CD14-positive monocyte (primary cell): Measurements from ENCODE around the gene FBXL15. TPM values are rescaled to one million over a fixed set of nuclear protein-coding genes. Genes with fewer than 3 reads are reported as not detected.

Experiments
- DNase-seq, 3 donors: peaks; one replicate each; pipeline ENCODE4 v3.0.0-alpha.2; 2011 to 2022
- H2AFZ ChIP-seq: 2 replicates; pipeline ENCODE4 v1.6.0; 2012; ENCODE audit warnings: mild to moderate bottlenecking, low read depth, low read length, inconsistent platforms; ENCODE audit not compliant: insufficient read depth, poor library complexity, severe bottlenecking
- H3K27ac ChIP-seq, 2 donors: 1 replicate in 1 of 2; 2 replicates in 1 of 2; pipeline ENCODE4 v1.5.1; 2012 to 2013; ENCODE audit warnings: low read length in 2 of 2, control low read depth in 1 of 2, inconsistent platforms in 1 of 2, low read depth in 1 of 2, mild to moderate bottlenecking in 1 of 2
- H3K27me3 ChIP-seq, 2 donors: one replicate each; pipeline versions ENCODE4 v1.6.0 to v1.6.1; 2011 to 2013; ENCODE audit warnings: low read length in 2 of 2; ENCODE audit not compliant: control insufficient read depth in 2 of 2, insufficient read depth in 2 of 2
- H3K36me3 ChIP-seq, 2 donors: replicated peaks in 1 of 2; 1 replicate in 1 of 2; 2 replicates in 1 of 2; pipeline versions ENCODE4 v1.5.1 to v1.6.1; 2012 to 2013; ENCODE audit warnings: low read length in 2 of 2, control low read depth in 1 of 2, inconsistent platforms in 1 of 2, mild to moderate bottlenecking in 1 of 2; ENCODE audit not compliant: insufficient read depth in 2 of 2, control insufficient read depth in 1 of 2
- H3K4me1 ChIP-seq, 2 donors: 1 replicate in 1 of 2; 2 replicates in 1 of 2; pipeline versions ENCODE4 v1.5.1 to v1.6.1; 2012 to 2013; ENCODE audit warnings: low read length in 2 of 2, control low read depth in 1 of 2, inconsistent platforms in 1 of 2, mild to moderate bottlenecking in 1 of 2, moderate library complexity in 1 of 2; ENCODE audit not compliant: insufficient read depth in 2 of 2, control insufficient read depth in 1 of 2
- H3K4me2 ChIP-seq: replicated peaks from 2 replicates; pipeline ENCODE3; 2012; ENCODE audit warnings: low read length, moderate library complexity, mild to moderate bottlenecking; ENCODE audit not compliant: poor library complexity, severe bottlenecking; ENCODE audit errors: extremely low read depth
- H3K4me3 ChIP-seq, 3 experiments: fragments of 200-600 bp in 1 of 3; sonication (generic) in 1 of 3; replicated peaks in 1 of 3; 1 replicate in 2 of 3; 2 replicates in 1 of 3; pipeline ENCODE4 v1.5.1; 2011 to 2013; ENCODE audit warnings: low read length in 3 of 3, mild to moderate bottlenecking in 3 of 3, control low read depth in 2 of 3, low read depth in 2 of 3, inconsistent platforms in 1 of 3, moderate library complexity in 1 of 3
- H3K79me2 ChIP-seq: 2 replicates; pipeline ENCODE4 v1.6.0; 2012; ENCODE audit warnings: mild to moderate bottlenecking, control low read depth, inconsistent platforms, low read length, moderate library complexity; ENCODE audit not compliant: insufficient read depth
- H3K9ac ChIP-seq: 2 replicates; pipeline ENCODE4 v1.6.0; 2017; ENCODE audit warnings: low read length, mild to moderate bottlenecking; ENCODE audit not compliant: insufficient read depth, poor library complexity, severe bottlenecking
- H3K9me3 ChIP-seq, 2 donors: replicated peaks in 1 of 2; 1 replicate in 1 of 2; 2 replicates in 1 of 2; pipeline versions ENCODE4 v1.5.1 to v1.6.1; 2012 to 2013; ENCODE audit warnings: low read length in 2 of 2, control low read depth in 1 of 2; ENCODE audit not compliant: control insufficient read depth in 1 of 2, insufficient read depth in 1 of 2
- H4K20me1 ChIP-seq: 2 replicates; pipeline ENCODE4 v1.6.0; 2012; ENCODE audit warnings: mild to moderate bottlenecking, low read length, control low read depth, moderate library complexity; ENCODE audit not compliant: insufficient read depth
- H3K27ac Mint-ChIP-seq, 7 donors: one replicate each; pipeline ENCODE4 v1.8.0; 2020; ENCODE audit warnings: mild to moderate bottlenecking in 7 of 7, mixed read lengths in 7 of 7, moderate library complexity in 6 of 7, inconsistent platforms in 2 of 7
- H3K27me3 Mint-ChIP-seq, 3 donors: one replicate each; pipeline ENCODE4 v1.8.0; 2021 to 2022; ENCODE audit warnings: low read depth in 3 of 3, mild to moderate bottlenecking in 3 of 3, mixed read lengths in 3 of 3, moderate library complexity in 3 of 3, inconsistent platforms in 1 of 3
- H3K36me3 Mint-ChIP-seq, 2 donors: one replicate each; pipeline ENCODE4 v1.8.0; 2020; ENCODE audit warnings: mixed read lengths in 2 of 2, inconsistent platforms in 1 of 2, mild to moderate bottlenecking in 1 of 2
- H3K4me1 Mint-ChIP-seq: one replicate; pipeline ENCODE4 v1.8.0; 2020; ENCODE audit warnings: mild to moderate bottlenecking, mixed read lengths
- H3K4me3 Mint-ChIP-seq, 2 donors: one replicate each; pipeline ENCODE4 v1.8.0; 2020; ENCODE audit warnings: mild to moderate bottlenecking in 2 of 2, mixed read lengths in 2 of 2, moderate library complexity in 1 of 2
- H3K9me3 Mint-ChIP-seq, 7 donors: one replicate each; pipeline ENCODE4 v1.8.0; 2020 to 2022; ENCODE audit warnings: mixed read lengths in 7 of 7, mild to moderate bottlenecking in 6 of 7, moderate library complexity in 6 of 7, inconsistent platforms in 2 of 7
- WGBS: methylation state at CpG from one replicate; pipeline ENCODE4 v1.1.5; 2013; ENCODE audit warnings: missing lambda C conversion rate; ENCODE audit not compliant: insufficient coverage; 5-methylcytosine and 5-hydroxymethylcytosine counted together
- intact Hi-C, 2 donors: fragments of 100-400 bp; cut with micrococcal nuclease; formaldehyde crosslinking; loops; one replicate each; pipeline versions ENCODE4 v1.15.0 to v1.15.1; 2023
- polyA plus RNA-seq, 3 donors: library from polyadenylated mRNA; depleted of rRNA in 1 of 3; unstranded in 2 of 3; stranded (reverse) in 1 of 3; fragments of 300-500 nt in 2 of 3; fragments of >200 nt in 1 of 3; fragmentation: Illumina TruSeq in 2 of 3; gene quantifications; 1 replicate in 2 of 3; 2 replicates in 1 of 3; pipeline ENCODE4 v1.2.3, GENCODE V29; 2012 to 2021
- TF ChIP-seq, protein P1 (sequence below): fragments of 200-600 bp; IDR thresholded peaks from one replicate; pipeline ENCODE4 v1.8.0; 2022; ENCODE audit warnings: antibody characterized with exemption, mild to moderate bottlenecking

Gene FBXL15
- polyA plus RNA-seq, 3 donors = 16.0 to 36.3 (median 25.5) TPM

DNA sequence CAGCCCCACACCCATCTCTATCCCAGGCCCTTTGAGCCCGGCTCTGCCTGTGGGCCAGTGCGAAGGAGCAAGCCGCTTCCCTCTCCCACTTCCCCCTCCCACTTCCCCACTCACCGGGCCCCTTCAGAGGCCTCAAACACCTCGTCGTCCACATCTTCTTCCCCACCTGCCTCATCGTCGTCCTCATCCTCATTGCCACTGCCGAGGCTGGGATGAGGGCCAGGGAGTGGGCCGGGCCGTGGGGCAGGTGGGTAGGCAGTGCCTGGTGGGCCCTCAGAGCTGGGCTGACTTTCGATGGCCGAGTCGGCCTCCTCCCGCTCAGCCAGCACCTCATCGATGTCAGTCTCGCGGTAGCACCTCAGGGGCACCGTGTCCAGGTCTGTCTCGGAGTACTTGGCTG is 5.9 kb upstream of the FBXL15 start:
- H3K4me3 Mint-ChIP-seq = peak overlapping the region in 1 of 2 donors; percentile 16
- no peak overlapping the region for H3K27ac Mint-ChIP-seq
- H3K9me3 Mint-ChIP-seq = peaks cover 0 to 14% (median 9%) of the 10 kb centered on the region in 7 donors
- no peak for DNase-seq
- peaks cover 56 to 82% (median 58%) of the 10 kb centered on the region in 3 donors for H3K27me3 Mint-ChIP-seq
- Histone ChIP-seq H3K4me1 (peaks cover 13 to 22% of the 10 kb centered on the region in 2 donors), H3K79me2 (no peaks in the 10 kb centered on the region), H4K20me1 (no peaks in the 10 kb centered on the region), H3K4me2 (no peak overlapping the region), H3K27ac (no peak overlapping the region), H3K9me3 (peaks cover 0 to 16% of the 10 kb centered on the region in 2 donors), H3K4me3 (no peak overlapping the region), H2AFZ (no peak overlapping the region), H3K27me3 (peaks cover 39 to 68% of the 10 kb centered on the region in 2 donors), H3K9ac (no peak overlapping the region), H3K36me3 (no peaks in the 10 kb centered on the region)
- peaks cover 0 to 8% of the 10 kb centered on the region in 2 donors for H3K36me3 Mint-ChIP-seq
- TF ChIP-seq, protein P1, sequence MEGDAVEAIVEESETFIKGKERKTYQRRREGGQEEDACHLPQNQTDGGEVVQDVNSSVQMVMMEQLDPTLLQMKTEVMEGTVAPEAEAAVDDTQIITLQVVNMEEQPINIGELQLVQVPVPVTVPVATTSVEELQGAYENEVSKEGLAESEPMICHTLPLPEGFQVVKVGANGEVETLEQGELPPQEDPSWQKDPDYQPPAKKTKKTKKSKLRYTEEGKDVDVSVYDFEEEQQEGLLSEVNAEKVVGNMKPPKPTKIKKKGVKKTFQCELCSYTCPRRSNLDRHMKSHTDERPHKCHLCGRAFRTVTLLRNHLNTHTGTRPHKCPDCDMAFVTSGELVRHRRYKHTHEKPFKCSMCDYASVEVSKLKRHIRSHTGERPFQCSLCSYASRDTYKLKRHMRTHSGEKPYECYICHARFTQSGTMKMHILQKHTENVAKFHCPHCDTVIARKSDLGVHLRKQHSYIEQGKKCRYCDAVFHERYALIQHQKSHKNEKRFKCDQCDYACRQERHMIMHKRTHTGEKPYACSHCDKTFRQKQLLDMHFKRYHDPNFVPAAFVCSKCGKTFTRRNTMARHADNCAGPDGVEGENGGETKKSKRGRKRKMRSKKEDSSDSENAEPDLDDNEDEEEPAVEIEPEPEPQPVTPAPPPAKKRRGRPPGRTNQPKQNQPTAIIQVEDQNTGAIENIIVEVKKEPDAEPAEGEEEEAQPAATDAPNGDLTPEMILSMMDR = no peak
- H3K4me1 Mint-ChIP-seq = peaks cover 24% of the 10 kb centered on the region
- intact Hi-C loops = loop anchor here in 1 of 2 donors (2.0 kb wide), 1 partner anchor 14 kb away; no protein-coding TSS in a partner anchor
- 64% methylated on average over 11 of the region's 20 CpGs for WGBS

DNA sequence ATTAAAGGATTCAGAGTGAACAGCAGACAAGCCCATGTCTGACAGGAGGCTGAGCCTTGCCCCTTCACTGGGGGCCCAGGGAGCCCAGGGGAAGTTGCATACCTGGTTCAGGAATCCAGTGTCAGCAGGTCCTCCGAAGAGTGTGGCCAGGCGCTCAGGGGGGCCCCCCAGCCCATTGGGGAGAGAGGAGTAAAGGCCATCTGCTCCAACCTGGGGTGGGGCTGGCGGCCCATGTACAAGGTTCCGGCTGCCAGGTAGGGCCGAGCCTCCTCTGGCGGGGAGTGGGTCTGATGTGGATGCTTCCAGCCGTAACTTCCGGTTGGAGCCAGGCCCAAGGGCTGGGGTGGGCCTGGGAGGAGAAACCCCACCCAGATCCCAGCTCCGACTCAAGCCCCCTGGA is 4.4 kb upstream of the FBXL15 start:
- no peak overlapping the region for H3K4me3 ChIP-seq
- H3K27ac Mint-ChIP-seq = no peak overlapping the region
- no peak for DNase-seq
- no peak overlapping the region for H3K4me2 ChIP-seq
- TF ChIP-seq, protein P1 = no peak
- H2AFZ ChIP-seq = no peak overlapping the region
- H3K79me2 ChIP-seq = peaks cover 2% of the 10 kb centered on the region
- H3K36me3 ChIP-seq = no peaks in the 10 kb centered on the region
- WGBS = 83% methylated on average over 2 of the region's 9 CpGs
- H3K27me3 ChIP-seq = peaks cover 24 to 53% of the 10 kb centered on the region in 2 donors
- no peak overlapping the region for H3K27ac ChIP-seq
- peaks cover 0 to 7% (median 4%) of the 10 kb centered on the region in 7 donors for H3K9me3 Mint-ChIP-seq
- peaks cover 0 to 1% of the 10 kb centered on the region in 2 donors for H3K36me3 Mint-ChIP-seq
- intact Hi-C loops = no loop called here
- peaks cover 15 to 20% of the 10 kb centered on the region in 2 donors for H3K4me1 ChIP-seq
- H3K27me3 Mint-ChIP-seq = peaks cover 42 to 69% (median 44%) of the 10 kb centered on the region in 3 donors
- peaks cover 22% of the 10 kb centered on the region for H3K4me1 Mint-ChIP-seq
- no peak overlapping the region for H3K9ac ChIP-seq
- no peaks in the 10 kb centered on the region for H4K20me1 ChIP-seq
- H3K4me3 Mint-ChIP-seq = no peak overlapping the region
- H3K9me3 ChIP-seq = peaks cover 0 to 6% of the 10 kb centered on the region in 2 donors
